ENCODE data around the gene SLC46A3.
"Not testable (repeated sequence)": the region's sequence is repeated elsewhere in the genome, so short reads cannot be mapped to it uniquely, and the experiment has no call there.

SLC46A3 gene

DNA sequence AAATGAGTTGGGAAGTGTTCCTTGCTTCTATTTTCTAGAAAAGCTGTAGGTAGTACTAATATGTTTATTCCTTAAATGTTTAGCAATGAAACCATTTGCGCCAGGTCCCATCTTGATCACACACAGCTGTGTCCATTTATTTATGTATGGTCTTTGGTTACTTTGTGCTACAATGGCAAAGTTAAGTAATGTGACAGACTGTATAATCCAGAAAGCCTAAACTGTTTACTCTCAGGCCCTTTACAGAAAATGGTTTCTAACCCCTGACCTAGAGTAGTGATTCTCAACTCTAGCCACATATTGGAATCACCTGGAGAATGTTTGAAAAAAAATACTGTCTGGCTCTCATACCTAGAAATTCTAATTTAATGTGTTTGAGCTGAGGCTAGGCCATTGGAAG lies 21.3 kb downstream of the SLC46A3 start:
- H3K4me3 ChIP-seq (ENCODE audit: low read depth, low read length), result no peak overlapping the region
- ChIA-PET CTCF (interaction anchor here (0.6 to 1.8 kb wide), 3 partner anchors 101 to 652 kb away, joined by 3 to 4 read pairs (median 4); partner anchors contain the start of gene MTUS2), POLR2A (interaction anchor here (1.1 kb wide), 1 partner anchor 38 kb away, joined by 4 read pairs; the partner anchor contains the start of gene POMP)
- TF ChIP-seq, protein P1, sequence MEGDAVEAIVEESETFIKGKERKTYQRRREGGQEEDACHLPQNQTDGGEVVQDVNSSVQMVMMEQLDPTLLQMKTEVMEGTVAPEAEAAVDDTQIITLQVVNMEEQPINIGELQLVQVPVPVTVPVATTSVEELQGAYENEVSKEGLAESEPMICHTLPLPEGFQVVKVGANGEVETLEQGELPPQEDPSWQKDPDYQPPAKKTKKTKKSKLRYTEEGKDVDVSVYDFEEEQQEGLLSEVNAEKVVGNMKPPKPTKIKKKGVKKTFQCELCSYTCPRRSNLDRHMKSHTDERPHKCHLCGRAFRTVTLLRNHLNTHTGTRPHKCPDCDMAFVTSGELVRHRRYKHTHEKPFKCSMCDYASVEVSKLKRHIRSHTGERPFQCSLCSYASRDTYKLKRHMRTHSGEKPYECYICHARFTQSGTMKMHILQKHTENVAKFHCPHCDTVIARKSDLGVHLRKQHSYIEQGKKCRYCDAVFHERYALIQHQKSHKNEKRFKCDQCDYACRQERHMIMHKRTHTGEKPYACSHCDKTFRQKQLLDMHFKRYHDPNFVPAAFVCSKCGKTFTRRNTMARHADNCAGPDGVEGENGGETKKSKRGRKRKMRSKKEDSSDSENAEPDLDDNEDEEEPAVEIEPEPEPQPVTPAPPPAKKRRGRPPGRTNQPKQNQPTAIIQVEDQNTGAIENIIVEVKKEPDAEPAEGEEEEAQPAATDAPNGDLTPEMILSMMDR (IDR thresholded peaks at IDR 0.05; ENCODE audit: insufficient read depth, low read length, missing control alignments), result no peak
- DNase-seq (ENCODE audit: low read depth, low spot score), result no peak

DNA sequence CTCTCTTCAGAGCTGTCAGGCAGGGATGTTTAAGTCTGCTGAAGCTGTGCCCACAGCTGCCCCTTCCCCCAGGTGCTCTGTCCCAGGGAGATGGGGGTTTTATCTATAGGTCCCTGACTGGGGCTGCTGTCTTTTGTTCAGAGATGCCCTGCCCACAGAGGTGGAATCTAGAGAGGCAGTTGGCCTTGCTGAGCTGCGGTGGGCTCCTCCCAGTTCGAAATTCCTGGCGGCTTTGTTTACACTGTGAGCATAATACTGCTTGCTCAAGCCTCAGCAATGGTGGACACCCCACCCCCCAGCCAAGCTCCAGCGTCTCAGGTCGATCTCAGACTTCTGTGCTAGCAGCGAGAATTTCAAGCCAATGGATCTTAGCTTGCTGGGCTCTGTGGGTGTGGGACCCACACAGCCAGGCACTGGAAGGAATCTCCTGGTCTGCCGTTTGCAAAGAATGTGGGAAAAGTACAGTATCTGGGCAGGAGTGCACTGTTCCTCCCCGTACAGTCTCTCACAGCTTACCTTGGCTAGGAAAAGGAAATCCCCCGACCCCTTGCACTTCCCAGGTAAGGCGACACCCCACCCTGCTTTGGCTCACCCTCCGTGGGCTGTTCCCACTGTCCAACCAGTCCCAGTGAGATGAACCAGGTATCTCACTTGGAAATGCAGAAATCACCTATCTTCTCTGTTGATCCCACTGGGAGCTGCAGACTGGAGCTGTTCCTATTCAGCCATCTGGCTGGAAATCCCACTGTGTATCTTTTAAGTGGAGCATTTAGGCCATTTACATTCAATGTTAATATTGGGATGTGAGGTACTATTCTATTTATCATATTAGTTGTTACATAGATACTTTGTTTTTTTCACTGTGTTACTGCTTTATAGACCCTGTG lies 24.9 kb downstream of the SLC46A3 start:
- DNase-seq (ENCODE audit: low read depth, low spot score); H3K4me3 ChIP-seq (ENCODE audit: low read depth, low read length); POLR2A ChIA-PET: not testable (repeated sequence)
- CTCF ChIA-PET, result interaction anchor here (0.6 to 1.5 kb wide), 3 partner anchors 10 to 103 kb away, joined by 3 to 7 read pairs (median 3); no protein-coding TSS in a partner anchor

DNA sequence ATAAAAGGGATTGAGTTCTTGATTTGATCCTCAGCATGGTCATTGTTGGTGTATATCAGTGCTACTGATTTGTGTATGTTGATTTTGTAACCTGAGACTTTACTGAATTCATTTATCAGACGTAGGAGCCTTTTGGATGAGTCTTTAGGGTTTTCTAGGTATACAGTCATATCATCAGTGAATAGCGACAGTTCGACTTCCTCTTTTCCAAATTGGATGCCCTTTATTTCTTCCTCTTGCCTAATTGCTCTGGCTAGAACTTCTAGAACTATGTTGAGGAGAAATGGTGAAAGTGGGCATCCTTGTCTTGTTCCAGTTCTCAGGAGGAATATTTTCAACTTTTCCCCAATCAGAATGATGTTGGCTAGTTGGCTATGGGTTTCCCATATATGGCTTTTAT lies 32.9 kb downstream of the SLC46A3 start:
- TF ChIP-seq, protein P1 (IDR thresholded peaks at IDR 0.05; ENCODE audit: insufficient read depth, low read length, missing control alignments), result no peak
- ChIA-PET CTCF (interaction anchor here (0.6 to 1.6 kb wide), 5 partner anchors 9 to 132 kb away, joined by 3 to 4 read pairs (median 3); no protein-coding TSS in a partner anchor), POLR2A (no interaction called here)
- no peak for DNase-seq (ENCODE audit: low read depth, low spot score)
- no peak overlapping the region for H3K4me3 ChIP-seq (ENCODE audit: low read depth, low read length)

DNA sequence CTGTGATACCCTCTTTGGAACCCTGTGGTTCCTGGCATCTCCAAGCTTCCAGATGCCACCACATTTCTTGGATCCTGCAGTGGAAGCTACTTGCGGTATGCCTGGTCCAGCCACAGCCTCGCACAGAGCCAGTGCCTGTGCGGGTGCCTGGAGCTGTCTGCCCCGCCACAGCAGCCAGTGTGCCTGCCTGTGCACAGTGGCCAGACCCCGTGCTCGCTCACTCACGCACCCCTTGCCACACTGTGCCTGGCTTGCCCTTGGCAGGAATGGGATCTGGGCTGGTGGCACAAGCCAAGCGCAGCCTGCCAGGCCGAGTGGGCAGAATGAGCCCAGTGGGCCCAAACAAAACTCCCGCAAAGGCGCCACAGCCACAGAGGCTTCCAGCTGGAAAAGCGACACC lies 33.7 kb downstream of the SLC46A3 start:
- TF ChIP-seq, protein P1 (IDR thresholded peaks at IDR 0.05; ENCODE audit: insufficient read depth, low read length, missing control alignments), result no peak
- no peak overlapping the region for H3K4me3 ChIP-seq (ENCODE audit: low read depth, low read length)
- ChIA-PET CTCF (interaction anchor here (0.6 to 3.2 kb wide), 5 partner anchors 8 to 111 kb away, joined by 3 to 26 read pairs (median 4); no protein-coding TSS in a partner anchor), POLR2A (no interaction called here)
- DNase-seq (ENCODE audit: low read depth, low spot score), result no peak

DNA sequence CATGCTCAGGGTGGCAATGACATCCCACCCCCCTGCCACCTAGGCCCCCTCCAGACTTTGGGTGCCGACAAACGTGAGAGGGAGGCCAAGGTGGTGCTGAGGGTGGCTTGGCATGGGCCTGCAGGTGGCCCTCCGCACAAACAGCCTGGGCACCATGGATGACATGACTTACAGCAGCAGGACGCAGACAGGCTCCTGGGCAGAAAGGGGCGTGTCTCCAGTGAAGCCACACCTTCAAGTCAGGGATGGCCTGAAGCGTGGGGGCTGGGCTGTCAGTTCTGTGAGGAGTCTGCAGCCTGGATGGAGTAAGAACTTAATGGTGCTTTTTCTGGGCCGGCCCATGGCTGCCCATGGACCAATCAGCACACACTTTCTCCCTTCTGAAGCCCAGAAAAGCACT lies 34.5 kb downstream of the SLC46A3 start:
- no peak overlapping the region for H3K4me3 ChIP-seq (ENCODE audit: low read depth, low read length)
- TF ChIP-seq, protein P1 (IDR thresholded peaks at IDR 0.05; ENCODE audit: insufficient read depth, low read length, missing control alignments), result no peak
- no peak for DNase-seq (ENCODE audit: low read depth, low spot score)
- ChIA-PET CTCF (interaction anchor here (1.5 to 3.2 kb wide), 2 partner anchors 10 to 112 kb away, joined by 3 to 26 read pairs; no protein-coding TSS in a partner anchor), POLR2A (no interaction called here)

DNA sequence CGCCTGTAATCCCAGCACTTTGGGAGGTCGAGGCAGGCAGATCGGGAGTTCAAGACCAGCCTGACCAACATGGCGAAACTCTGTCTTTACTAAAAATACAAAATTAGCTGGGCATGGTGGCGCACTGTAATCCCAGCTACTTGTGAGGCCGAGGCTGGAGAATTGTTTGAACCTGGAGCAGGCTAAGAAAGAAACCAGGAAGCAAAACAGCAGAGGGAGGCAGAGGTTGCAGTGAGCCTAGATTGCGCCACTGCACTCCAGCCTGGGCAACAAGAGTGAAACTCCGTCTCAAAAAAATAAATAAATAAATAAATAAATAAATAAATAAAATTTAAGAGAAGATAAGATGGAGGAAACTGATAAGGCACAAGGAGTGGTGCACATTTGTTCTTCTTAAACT lies 35.6 kb downstream of the SLC46A3 start:
- H3K4me3 ChIP-seq (ENCODE audit: low read depth, low read length); DNase-seq (ENCODE audit: low read depth, low spot score); POLR2A ChIA-PET: not testable (repeated sequence)
- CTCF ChIA-PET, result interaction anchor here (3.2 kb wide), 1 partner anchor 113 kb away, joined by 26 read pairs; no protein-coding TSS in a partner anchor

DNA sequence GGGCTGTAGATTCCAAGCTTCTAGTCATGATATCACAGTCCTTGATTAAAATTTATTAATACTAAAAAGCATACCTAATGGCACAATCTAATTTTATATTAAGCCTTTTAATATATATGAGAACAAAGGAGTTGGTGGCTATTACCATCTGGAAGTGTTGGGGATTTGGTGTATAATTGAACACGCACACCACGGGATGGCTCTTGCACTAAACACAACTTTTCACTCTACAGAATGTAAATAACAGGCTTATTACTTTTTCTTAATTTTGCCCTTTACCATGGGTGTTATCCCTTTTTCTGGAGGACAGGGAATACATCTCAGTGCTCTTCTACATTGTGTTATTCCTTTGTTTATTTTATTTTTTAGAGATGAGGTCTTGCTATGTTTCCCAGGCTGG lies 38.2 kb downstream of the SLC46A3 start:
- TF ChIP-seq, protein P1 (IDR thresholded peaks at IDR 0.05; ENCODE audit: insufficient read depth, low read length, missing control alignments), result no peak
- CTCF ChIA-PET, result interaction anchor here (0.8 to 12.1 kb wide), 9 partner anchors 9 to 138 kb away, joined by 3 to 203 read pairs (median 3); no protein-coding TSS in a partner anchor
- no peak for DNase-seq (ENCODE audit: low read depth, low spot score)
- POLR2A ChIA-PET, result no interaction called here
- H3K4me3 ChIP-seq (ENCODE audit: low read depth, low read length), result no peak overlapping the region
